Right atrium auricular region (tissue), 2 donors: ENCODE results near the gene CNTN4. TPM values are rescaled to one million over a fixed set of nuclear protein-coding genes. Genes with fewer than 3 reads are reported as not detected.

Source experiments
- DNase-seq: peaks from one replicate; pipeline ENCODE4 v3.0.0-alpha.2; 2019; ENCODE audit warnings: low spot score
- H3K27ac ChIP-seq, 2 donors: fragments of 200-600 bp; sonication (generic); 1 replicate in 1 of 2; 2 replicates in 1 of 2; pipeline ENCODE4 v1.5.1; 2016 to 2019
- H3K27me3 ChIP-seq, 2 donors: fragments of 200-600 bp; sonication (generic); one replicate each; pipeline versions ENCODE4 v1.5.1 to v1.6.0; 2017 to 2019
- H3K36me3 ChIP-seq: fragments of 200-600 bp; sonication (generic); one replicate; pipeline ENCODE4 v1.5.1; 2016
- H3K4me1 ChIP-seq, 2 donors: fragments of 200-600 bp; sonication (generic); one replicate each; pipeline versions ENCODE4 v1.5.1 to v1.6.0; 2017 to 2019
- H3K4me3 ChIP-seq, 2 donors: fragments of 200-600 bp; sonication (generic); 1 replicate in 1 of 2; 2 replicates in 1 of 2; pipeline ENCODE4 v1.5.1; 2017 to 2019; ENCODE audit warnings: mild to moderate bottlenecking in 1 of 2, moderate library complexity in 1 of 2
- H3K9me3 ChIP-seq, 2 donors: fragments of 200-600 bp; sonication (generic); one replicate each; pipeline ENCODE4 v1.5.1; 2019
- CTCF ChIP-seq, 2 donors: fragments of 200-600 bp; sonication (generic); IDR thresholded peaks; one replicate each; pipeline ENCODE4 v1.5.1; 2019; ENCODE audit warnings: antibody characterized with exemption in 2 of 2
- total RNA-seq, 2 donors: library from RNA; depleted of rRNA; stranded (reverse); fragments of >200 nt; gene quantifications; one replicate each; pipeline ENCODE4 v1.1.0, GENCODE V29; 2016

The CNTN4 gene
- total RNA-seq, 2 donors from 2014 or later, result 5.3 to 5.7 TPM

GRCh38 chr3:2875699-2876098, 777.0 kb downstream of the CNTN4 start:
- no peaks in the 10 kb centered on the region for H3K4me1 ChIP-seq
- H3K4me3 ChIP-seq, result no peak overlapping the region
- no peaks in the 10 kb centered on the region for H3K9me3 ChIP-seq
- no peak overlapping the region for H3K27ac ChIP-seq
- TF ChIP-seq CTCF (IDR thresholded peaks at IDR 0.05), result no peak
- H3K36me3 ChIP-seq, result no peaks in the 10 kb centered on the region
- no peak for DNase-seq
- no peaks in the 10 kb centered on the region for H3K27me3 ChIP-seq

DNA sequence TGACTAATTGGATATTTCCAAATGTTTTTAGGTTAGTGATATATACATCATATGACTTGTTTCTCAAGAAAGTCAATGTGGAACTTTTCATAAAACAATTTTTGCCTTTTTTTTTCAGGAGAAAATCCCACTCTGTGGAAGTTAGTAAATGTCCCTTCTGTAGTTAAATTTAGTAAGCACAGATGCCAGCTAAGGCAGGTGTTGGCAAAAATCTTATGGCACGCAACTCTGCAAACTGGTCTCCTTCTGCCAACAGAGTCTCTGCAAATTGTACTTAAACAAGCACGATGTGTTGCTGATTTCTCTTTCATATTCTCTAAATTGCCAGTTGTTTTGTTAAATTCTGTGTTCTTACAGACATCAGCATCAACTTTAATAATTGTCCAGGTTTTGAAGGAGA, 777.7 kb downstream of the CNTN4 start:
- H3K4me1 ChIP-seq, result no peaks in the 10 kb centered on the region

GRCh38 chr3:2879023-2879422, 780.4 kb downstream of the CNTN4 start:
- Histone ChIP-seq H3K27ac (no peak overlapping the region), H3K36me3 (no peaks in the 10 kb centered on the region), H3K4me3 (no peak overlapping the region), H3K27me3 (no peaks in the 10 kb centered on the region), H3K9me3 (no peaks in the 10 kb centered on the region), H3K4me1 (no peaks in the 10 kb centered on the region)
- no peak for DNase-seq
- TF ChIP-seq CTCF (IDR thresholded peaks at IDR 0.05), result no peak

More for the DNA sequence above, 777.7 kb downstream of the CNTN4 start:
- Histone ChIP-seq H3K9me3 (no peaks in the 10 kb centered on the region), H3K27me3 (no peaks in the 10 kb centered on the region), H3K27ac (no peak overlapping the region), H3K4me3 (no peak overlapping the region), H3K36me3 (no peaks in the 10 kb centered on the region)
- no peak for DNase-seq
- TF ChIP-seq CTCF (IDR thresholded peaks at IDR 0.05), result no peak

DNA sequence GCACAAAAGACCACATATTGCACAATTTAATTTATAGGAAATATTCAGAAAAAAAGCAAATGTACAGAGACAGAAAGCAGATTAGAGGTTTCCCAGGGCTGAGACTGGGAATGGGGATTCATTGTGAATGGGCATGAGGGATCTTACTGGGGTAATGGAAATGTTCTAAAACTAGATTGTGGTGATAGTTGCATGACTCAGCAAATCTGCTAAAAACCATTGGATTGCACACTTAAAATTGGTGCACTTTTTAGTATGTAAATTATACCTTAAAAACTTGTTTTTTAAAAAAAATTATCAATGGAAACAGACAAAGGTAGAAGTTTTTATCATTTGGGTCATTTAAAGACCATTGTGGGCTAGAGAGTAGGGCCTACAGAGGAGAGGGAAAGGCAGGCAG, 780.9 kb downstream of the CNTN4 start:
- Histone ChIP-seq H3K27ac (no peak overlapping the region), H3K4me1 (no peaks in the 10 kb centered on the region), H3K27me3 (no peaks in the 10 kb centered on the region), H3K9me3 (no peaks in the 10 kb centered on the region), H3K36me3 (no peaks in the 10 kb centered on the region), H3K4me3 (no peak overlapping the region)
- DNase-seq, result no peak
- TF ChIP-seq CTCF (IDR thresholded peaks at IDR 0.05), result no peak

DNA sequence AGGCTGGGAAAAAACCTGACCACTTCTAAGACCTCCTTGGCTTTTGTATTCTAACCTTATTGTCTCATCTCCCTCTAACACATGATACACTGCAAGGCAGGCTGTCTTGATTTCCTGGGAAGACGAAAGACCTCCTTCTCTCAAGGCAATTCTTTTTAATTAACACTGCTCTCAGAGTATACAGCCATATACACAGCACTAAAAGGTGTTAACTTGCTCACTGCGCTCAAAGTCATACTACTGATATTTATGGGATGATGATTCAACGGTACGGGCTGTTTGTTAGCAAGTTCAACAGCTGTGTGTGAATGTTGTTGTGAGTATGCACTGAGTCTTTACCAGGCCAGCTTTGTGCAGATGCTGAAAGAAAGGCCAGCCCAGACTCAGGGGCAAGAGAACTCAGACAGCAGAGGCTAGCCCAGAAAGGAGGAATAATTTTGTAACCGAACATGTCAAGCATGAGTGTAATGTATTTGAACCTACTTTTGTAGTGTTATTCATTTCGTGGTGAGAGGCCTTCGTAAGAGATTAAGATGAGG, 781.6 kb downstream of the CNTN4 start:
- Histone ChIP-seq H3K9me3 (no peaks in the 10 kb centered on the region), H3K4me3 (no peak overlapping the region), H3K36me3 (no peaks in the 10 kb centered on the region), H3K27ac (no peak overlapping the region), H3K4me1 (no peaks in the 10 kb centered on the region), H3K27me3 (no peaks in the 10 kb centered on the region)
- TF ChIP-seq CTCF (IDR thresholded peaks at IDR 0.05), result no peak
- DNase-seq, result no peak

GRCh38 chr3:2883283-2883682, 784.6 kb downstream of the CNTN4 start:
- H3K27ac ChIP-seq, result no peak overlapping the region
- TF ChIP-seq CTCF (IDR thresholded peaks at IDR 0.05), result no peak
- H3K4me3 ChIP-seq, result no peak overlapping the region
- DNase-seq, result no peak
- H3K36me3 ChIP-seq, result no peaks in the 10 kb centered on the region
- no peaks in the 10 kb centered on the region for H3K27me3 ChIP-seq
- no peaks in the 10 kb centered on the region for H3K4me1 ChIP-seq
- no peaks in the 10 kb centered on the region for H3K9me3 ChIP-seq
